HG02970 (cell line): ENCODE results near the gene FOXA3.

Experiments
- ATAC-seq: cut with Tn5 transposase; IDR thresholded peaks from one replicate; pipeline ENCODE4 v1.9.1; 2021; ENCODE audit warnings: mild to moderate bottlenecking, moderate library complexity, moderate number of reproducible peaks; ENCODE audit not compliant: unreplicated experiment, low FRiP score

The FOXA3 gene

GRCh38 chr19:45863840-45864628 is at the start of gene FOXA3:
Gene FOXA3, plus strand, starts transcription at chr19:45864326. Its CDS starts 131 bp downstream, at chr19:45864457.
- no peak for ATAC-seq

- ATAC-seq: no peak
Observed at GRCh38 chr19:45814851-45815480, 49.2 kb upstream of the FOXA3 start, which contains the start of gene RSPH6A. Gene RSPH6A, minus strand, starts transcription at chr19:45815308. Its CDS starts 132 bp downstream, at chr19:45815176.

- no peak for ATAC-seq
Observed at GRCh38 chr19:45815481-45816216, 48.5 kb upstream of the FOXA3 start.

GRCh38 chr19:45816236-45817009 is 47.7 kb upstream of the FOXA3 start:
- ATAC-seq: no peak

GRCh38 chr19:45817010-45817724 is 47.0 kb upstream of the FOXA3 start:
- ATAC-seq: peak; percentile 68

GRCh38 chr19:45817725-45818301 is 46.3 kb upstream of the FOXA3 start:
- no peak for ATAC-seq

GRCh38 chr19:45819769-45820168 is 44.4 kb upstream of the FOXA3 start:
- ATAC-seq: no peak

- ATAC-seq: no peak
Observed at GRCh38 chr19:45820413-45821102, 43.6 kb upstream of the FOXA3 start.

GRCh38 chr19:45821103-45821521 is 43.0 kb upstream of the FOXA3 start:
- ATAC-seq: no peak

GRCh38 chr19:45821570-45821969 is 42.6 kb upstream of the FOXA3 start:
- no peak for ATAC-seq

- ATAC-seq: no peak
Observed at GRCh38 chr19:45822716-45823115, 41.4 kb upstream of the FOXA3 start.

GRCh38 chr19:45823182-45823581 is 40.9 kb upstream of the FOXA3 start:
- ATAC-seq: no peak

- no peak for ATAC-seq
Observed at GRCh38 chr19:45824041-45824471, 40.1 kb upstream of the FOXA3 start.

GRCh38 chr19:45824531-45825262 is 39.4 kb upstream of the FOXA3 start:
- ATAC-seq: no peak

- no peak for ATAC-seq
Observed at GRCh38 chr19:45825263-45825605, 38.9 kb upstream of the FOXA3 start.

GRCh38 chr19:45825917-45826893 is 37.9 kb upstream of the FOXA3 start:
- ATAC-seq: no peak

GRCh38 chr19:45826934-45827333 is 37.2 kb upstream of the FOXA3 start:
- no peak for ATAC-seq
